ENCODE results near the gene DPH6.

GRCh38 chr15:35460616-35461015 lies 85.3 kb downstream of the DPH6 start:
- TF ChIP-seq CTCF (IDR thresholded peaks at IDR 0.05 in 4 of 5, conservative IDR thresholded peaks at IDR 0.05 in 1 of 5) (no peak), POLR2A (IDR thresholded peaks at IDR 0.05) (no peak)
